Measurements from ENCODE around the gene CAST.

DNA sequence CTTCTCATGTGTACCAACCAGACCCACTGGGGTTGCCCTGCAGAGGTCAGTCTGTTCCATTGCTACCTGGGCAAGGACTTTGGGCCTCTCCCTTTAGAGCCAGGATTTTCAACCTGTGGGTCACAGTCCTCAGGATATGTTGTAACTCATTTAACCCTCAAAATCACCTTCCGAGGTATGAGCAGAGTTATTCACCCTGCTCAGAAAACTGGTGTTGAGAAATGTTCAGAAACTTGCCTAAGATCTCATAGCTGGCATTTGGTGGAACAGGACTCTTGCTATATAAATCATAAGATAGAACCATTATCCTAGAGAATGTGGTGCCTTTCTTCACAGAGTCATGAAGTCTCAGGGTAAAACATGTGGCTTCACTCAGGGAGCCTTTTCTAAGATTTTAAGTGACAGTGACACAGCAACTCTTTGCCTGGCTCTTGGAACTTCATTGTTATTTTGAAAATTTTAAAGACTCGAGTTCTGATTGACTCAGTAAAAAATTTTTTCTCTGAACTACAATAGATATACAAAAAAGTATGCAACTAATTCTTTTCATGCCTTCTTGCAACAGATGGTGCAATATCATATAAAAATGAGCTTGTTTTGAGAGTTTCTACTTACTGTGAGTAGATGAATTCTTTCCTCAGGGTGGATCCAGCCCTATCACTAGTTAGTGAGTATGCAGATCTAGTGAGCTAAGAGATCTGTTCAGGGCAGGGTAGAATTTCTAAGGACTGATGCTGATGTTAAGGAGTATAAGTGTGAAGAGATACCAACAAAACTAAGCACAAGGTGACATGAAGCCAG lies 29.5 kb downstream of the CAST start:
- TF ChIP-seq, protein P1, sequence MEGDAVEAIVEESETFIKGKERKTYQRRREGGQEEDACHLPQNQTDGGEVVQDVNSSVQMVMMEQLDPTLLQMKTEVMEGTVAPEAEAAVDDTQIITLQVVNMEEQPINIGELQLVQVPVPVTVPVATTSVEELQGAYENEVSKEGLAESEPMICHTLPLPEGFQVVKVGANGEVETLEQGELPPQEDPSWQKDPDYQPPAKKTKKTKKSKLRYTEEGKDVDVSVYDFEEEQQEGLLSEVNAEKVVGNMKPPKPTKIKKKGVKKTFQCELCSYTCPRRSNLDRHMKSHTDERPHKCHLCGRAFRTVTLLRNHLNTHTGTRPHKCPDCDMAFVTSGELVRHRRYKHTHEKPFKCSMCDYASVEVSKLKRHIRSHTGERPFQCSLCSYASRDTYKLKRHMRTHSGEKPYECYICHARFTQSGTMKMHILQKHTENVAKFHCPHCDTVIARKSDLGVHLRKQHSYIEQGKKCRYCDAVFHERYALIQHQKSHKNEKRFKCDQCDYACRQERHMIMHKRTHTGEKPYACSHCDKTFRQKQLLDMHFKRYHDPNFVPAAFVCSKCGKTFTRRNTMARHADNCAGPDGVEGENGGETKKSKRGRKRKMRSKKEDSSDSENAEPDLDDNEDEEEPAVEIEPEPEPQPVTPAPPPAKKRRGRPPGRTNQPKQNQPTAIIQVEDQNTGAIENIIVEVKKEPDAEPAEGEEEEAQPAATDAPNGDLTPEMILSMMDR (IDR thresholded peaks at IDR 0.05; ENCODE audit: borderline replicate concordance, extremely low read depth, low read length, poor library complexity, severe bottlenecking): no peak
- TF ChIP-seq EZH2 (IDR thresholded peaks at IDR 0.05; ENCODE audit: borderline replicate concordance, low read depth, low read length, severe bottlenecking): no peak

Measured in DND-41 (cell line).